HepG2 (cell line): Measurements from ENCODE around the gene BACH2. TPM values are rescaled to one million over a fixed set of nuclear protein-coding genes. Genes with fewer than 3 reads are reported as not detected.

ENCODE experiments used
- AKAP8 ChIP-seq: sonication (generic); formaldehyde crosslinking; IDR thresholded peaks from 2 replicates; pipeline ENCODE4 v1.5.1; 2020; ENCODE audit warnings: mild to moderate bottlenecking, missing genetic modification reagents
- ARNT2 ChIP-seq: sonication (generic); formaldehyde crosslinking; IDR thresholded peaks from 2 replicates; pipeline ENCODE4 v1.8.0; 2022; ENCODE audit warnings: mild to moderate bottlenecking, low read depth, missing genetic modification reagents, moderate library complexity
- CHD2 ChIP-seq: IDR thresholded peaks from 2 replicates; pipeline ENCODE4 v1.6.1; 2011; ENCODE audit warnings: low read depth, low read length, improper control_type of control experiment
- CHD4 ChIP-seq: fragments of 200-600 bp; sonication (generic); IDR thresholded peaks from 2 replicates; pipeline ENCODE4 v1.7.0; 2017; ENCODE audit warnings: mild to moderate bottlenecking, low read length, borderline replicate concordance
- E2F5 ChIP-seq: sonication (generic); formaldehyde crosslinking; conservative IDR thresholded peaks from 2 replicates; pipeline ENCODE4 v1.4.0; 2020; ENCODE audit warnings: missing genetic modification reagents
- HINFP ChIP-seq: sonication (generic); formaldehyde crosslinking; IDR thresholded peaks from 2 replicates; pipeline ENCODE4 v1.4.0; 2020; ENCODE audit warnings: low read depth, mild to moderate bottlenecking, missing genetic modification reagents
- JUND ChIP-seq: sonication (generic); formaldehyde crosslinking; IDR thresholded peaks from 2 replicates; pipeline ENCODE4 v1.8.0; 2022; ENCODE audit warnings: mild to moderate bottlenecking, missing genetic modification reagents
- KLF13 ChIP-seq: sonication (generic); formaldehyde crosslinking; IDR thresholded peaks from 2 replicates; pipeline ENCODE4 v1.4.0; 2020; ENCODE audit warnings: mild to moderate bottlenecking, missing genetic modification reagents
- KLF15 ChIP-seq: sonication (generic); formaldehyde crosslinking; IDR thresholded peaks from 2 replicates; pipeline ENCODE4 v1.8.1; 2023; ENCODE audit warnings: borderline replicate concordance, mild to moderate bottlenecking, inconsistent platforms, missing genetic modification reagents, mixed read lengths
- MATR3 ChIP-seq: sonication (generic); formaldehyde crosslinking; IDR thresholded peaks from 2 replicates; pipeline ENCODE4 v1.4.0; 2020; ENCODE audit warnings: missing genetic modification reagents
- MBNL3 ChIP-seq: fragments of 250-450 bp; sonication (Bioruptor Pico); conservative IDR thresholded peaks from 2 replicates; pipeline ENCODE4 v1.8.0; 2022; ENCODE audit warnings: mild to moderate bottlenecking, inconsistent platforms
- MXD4 ChIP-seq: IDR thresholded peaks from 2 replicates; pipeline ENCODE4 v1.6.1; 2016; ENCODE audit warnings: mild to moderate bottlenecking, missing biosample characterization, missing genetic modification reagents
- NFE2L2 ChIP-seq: fragments of 150-350 bp; IDR thresholded peaks from 2 replicates; pipeline ENCODE4 v1.6.1; 2014; ENCODE audit warnings: low read length
- PCBP1 ChIP-seq: fragments of 200-400 bp; formaldehyde crosslinking; IDR thresholded peaks from 2 replicates; pipeline ENCODE4 v1.6.1; 2017; ENCODE audit warnings: mild to moderate bottlenecking, low read depth, low read length, borderline replicate concordance
- ZBTB38 ChIP-seq: sonication (generic); formaldehyde crosslinking; IDR thresholded peaks from 2 replicates; pipeline ENCODE4 v1.5.1; 2020; ENCODE audit warnings: mild to moderate bottlenecking, missing genetic modification reagents
- ZFP37 ChIP-seq: sonication (generic); formaldehyde crosslinking; IDR thresholded peaks from 2 replicates; pipeline ENCODE4 v1.4.0; 2020; ENCODE audit warnings: missing genetic modification reagents, borderline replicate concordance
- ZNF207 ChIP-seq: fragments of 450-650 bp; IDR thresholded peaks from 2 replicates; pipeline ENCODE4 v1.6.1; 2016; ENCODE audit warnings: antibody characterized with exemption, borderline replicate concordance
- ZNF234 ChIP-seq: sonication (generic); formaldehyde crosslinking; conservative IDR thresholded peaks from 2 replicates; pipeline ENCODE4 v1.5.1; 2020; ENCODE audit warnings: mild to moderate bottlenecking, missing genetic modification reagents
- ZNF256 ChIP-seq: sonication (generic); formaldehyde crosslinking; conservative IDR thresholded peaks from 2 replicates; pipeline ENCODE4 v1.4.0; 2020; ENCODE audit warnings: missing genetic modification reagents
- ZNF343 ChIP-seq: sonication (generic); formaldehyde crosslinking; IDR thresholded peaks from 2 replicates; pipeline ENCODE4 v1.4.0; 2020; ENCODE audit warnings: mild to moderate bottlenecking, missing genetic modification reagents
- ZNF441 ChIP-seq: sonication (generic); formaldehyde crosslinking; IDR thresholded peaks from 2 replicates; pipeline ENCODE4 v1.7.0; 2021; ENCODE audit warnings: missing genetic modification reagents, borderline replicate concordance
- ZNF672 ChIP-seq: sonication (generic); formaldehyde crosslinking; IDR thresholded peaks from 2 replicates; pipeline ENCODE4 v1.8.1; 2022; ENCODE audit warnings: missing genetic modification reagents
- ZNF704 ChIP-seq: sonication (generic); formaldehyde crosslinking; IDR thresholded peaks from 2 replicates; pipeline ENCODE4 v1.8.1; 2023; ENCODE audit warnings: mild to moderate bottlenecking, inconsistent platforms, moderate library complexity, missing genetic modification reagents, borderline replicate concordance
- ZNF740 ChIP-seq: sonication (generic); formaldehyde crosslinking; IDR thresholded peaks from 2 replicates; pipeline ENCODE4 v1.4.0; 2020; ENCODE audit warnings: missing genetic modification reagents
- ZSCAN29 ChIP-seq: sonication (generic); formaldehyde crosslinking; conservative IDR thresholded peaks from 2 replicates; pipeline ENCODE4 v1.4.0; 2020; ENCODE audit warnings: mild to moderate bottlenecking, missing genetic modification reagents
- polyA plus RNA-seq, 8 experiments: library from polyadenylated mRNA; depleted of rRNA in 3 of 8; stranded (reverse) in 7 of 8; unstranded in 1 of 8; fragments of >200 nt; fragmentation: Illumina TruSeq in 4 of 8; extraction: Trizol in 4 of 8; gene quantifications; 2 replicates each; pipeline versions ENCODE4 v1.2.1 to v1.2.3, GENCODE V29; 2011 to 2016; ENCODE audit warnings: low read depth in 4 of 8, missing spikeins in 1 of 8, mixed read lengths in 1 of 8; ENCODE audit not compliant: insufficient read depth in 1 of 8
- total RNA-seq, 5 experiments: library from RNA; depleted of rRNA; stranded (reverse); fragments of >200 nt; fragmentation: Illumina TruSeq; extraction: Trizol; gene quantifications; 2 replicates each; pipeline ENCODE4 v1.2.3, GENCODE V29; 2016; ENCODE audit warnings: low read depth in 1 of 5

BACH2 gene
- total and polyA plus RNA-seq, 2 of the 13 experiments (the other 11 are each of a cell fraction or from before 2014, with no cell fraction given) = 0.01 TPM; not detected in 1

- TF ChIP-seq ZSCAN29 (CRISPR knock-in tag) (no peak), ZNF704 (CRISPR knock-in tag) (no peak), KLF15 (peak; percentile 62; the same call in 1 of the 2 replicates), CHD4 (no peak), NFE2L2 (no peak), MXD4 (peak; percentile 70; the same call in 1 of the 2 replicates), AKAP8 (no peak), CHD2 (no peak), ZNF256 (CRISPR knock-in tag) (peak; percentile 88; the same call in 1 of the 2 replicates), HINFP (CRISPR knock-in tag) (no peak), JUND (CRISPR knock-in tag) (no peak), ZNF343 (no peak), ZNF234 (CRISPR knock-in tag) (no peak), KLF13 (no peak), MBNL3 (CRISPR knock-in tag) (no peak), ZNF441 (peak; percentile 66; the same call in 1 of the 2 replicates), PCBP1 (no peak), ZFP37 (CRISPR knock-in tag) (peak; percentile 90; the same call in 1 of the 2 replicates), ZNF740 (no peak), ZBTB38 (CRISPR knock-in tag) (no peak), E2F5 (CRISPR knock-in tag) (peak; percentile 70; the same call in 1 of the 2 replicates), ZNF672 (CRISPR knock-in tag) (no peak), MATR3 (CRISPR knock-in tag) (no peak), ARNT2 (CRISPR knock-in tag) (no peak), ZNF207 (no peak)
Measured at GRCh38 chr6:89895276-89895874, 401.3 kb downstream of the BACH2 start (continued).
